ENCODE results near the gene ARVCF. TPM values are rescaled to one million over a fixed set of nuclear protein-coding genes. Genes with fewer than 3 reads are reported as not detected.

The ARVCF gene
- total RNA-seq, 1 experiment from 2014 or later, result 15.6 TPM

- H3K79me2 ChIP-seq (ENCODE audit: low read depth), result no peaks in the 10 kb centered on the region
- no TSS peak for BruUV-seq (replicated peaks)
- intact Hi-C loops (cut with micrococcal nuclease; ENCODE audit: unreplicated experiment), result no loop called here
- no peak for DNase-seq
- no peaks in the 10 kb centered on the region for H3K36me3 ChIP-seq (ENCODE audit: low read depth)
- no peak overlapping the region for H2AFZ ChIP-seq
- ChIA-PET CTCF (interaction anchor here (0.6 kb wide), 1 partner anchor 379 kb away, joined by 3 read pairs; no protein-coding TSS in a partner anchor), POLR2A (ENCODE audit: unreplicated experiment) (interaction anchor here (0.8 kb wide), 1 partner anchor 30 kb away, joined by 4 read pairs; the partner anchor contains the start of gene TANGO2)
- no peak overlapping the region for H3K27ac ChIP-seq
- no peaks in the 10 kb centered on the region for H3K9me2 ChIP-seq (ENCODE audit: insufficient read depth)
- no peaks in the 10 kb centered on the region for H3K9me3 ChIP-seq (ENCODE audit: insufficient read depth, low read depth)
- H3F3A ChIP-seq (ENCODE audit: insufficient read depth, low read depth), result no peaks in the 10 kb centered on the region
- H3K4me2 ChIP-seq, result no peak overlapping the region
- H4K20me1 ChIP-seq (ENCODE audit: insufficient read depth), result no peaks in the 10 kb centered on the region
- TF ChIP-seq CTCF (conservative IDR thresholded peaks at IDR 0.05), result no peak
- no peak for TF ChIP-seq EZH2 (IDR thresholded peaks at IDR 0.05; ENCODE audit: low read depth)
- H3K4me3 ChIP-seq, result no peak overlapping the region
- peaks cover 5% of the 10 kb centered on the region; the same call in 1 of the 2 replicates for H3K4me1 ChIP-seq (replicated peaks; ENCODE audit: insufficient read depth)
- H3K27me3 ChIP-seq (ENCODE audit: insufficient read depth, low read depth), result no peaks in the 10 kb centered on the region
Measured at GRCh38 chr22:19990609-19991394, 25.8 kb downstream of the ARVCF start.

GRCh38 chr22:19990188-19990587 lies 26.4 kb downstream of the ARVCF start:
- H3K79me2 ChIP-seq (ENCODE audit: low read depth), result no peaks in the 10 kb centered on the region
- no peak overlapping the region for H3K4me3 ChIP-seq
- H3K9me3 ChIP-seq (ENCODE audit: insufficient read depth, low read depth), result no peaks in the 10 kb centered on the region
- POLR2A ChIA-PET (ENCODE audit: unreplicated experiment), result interaction anchor here (0.8 kb wide), 1 partner anchor 31 kb away, joined by 4 read pairs; the partner anchor contains the start of gene TANGO2
- no peak for DNase-seq
- no peaks in the 10 kb centered on the region for H4K20me1 ChIP-seq (ENCODE audit: insufficient read depth)
- CTCF ChIA-PET, result no interaction called here
- H3K9me2 ChIP-seq (ENCODE audit: insufficient read depth), result no peaks in the 10 kb centered on the region
- BruUV-seq (replicated peaks), result no TSS peak
- intact Hi-C loops (cut with micrococcal nuclease; ENCODE audit: unreplicated experiment), result no loop called here
- no peak overlapping the region for H3K27ac ChIP-seq
- H3K4me1 ChIP-seq (replicated peaks; ENCODE audit: insufficient read depth), result peaks cover 8% of the 10 kb centered on the region; the same call in 1 of the 2 replicates
- TF ChIP-seq CTCF (conservative IDR thresholded peaks at IDR 0.05), result no peak
- no peak for TF ChIP-seq EZH2 (IDR thresholded peaks at IDR 0.05; ENCODE audit: low read depth)
- no peak overlapping the region for H3K4me2 ChIP-seq
- H3K27me3 ChIP-seq (ENCODE audit: insufficient read depth, low read depth), result no peaks in the 10 kb centered on the region
- H3K36me3 ChIP-seq (ENCODE audit: low read depth), result no peaks in the 10 kb centered on the region
- H3F3A ChIP-seq (ENCODE audit: insufficient read depth, low read depth), result no peaks in the 10 kb centered on the region
- no peak overlapping the region for H2AFZ ChIP-seq

GRCh38 chr22:19989725-19990067 lies 26.9 kb downstream of the ARVCF start:
- no peaks in the 10 kb centered on the region for H3K27me3 ChIP-seq (ENCODE audit: insufficient read depth, low read depth)
- intact Hi-C loops (cut with micrococcal nuclease; ENCODE audit: unreplicated experiment), result loop anchor here (5.0 kb wide), 1 partner anchor 33 kb away; the partner anchor contains the start of gene TANGO2
- H3K4me1 ChIP-seq (replicated peaks; ENCODE audit: insufficient read depth), result peaks cover 9% of the 10 kb centered on the region
- BruUV-seq (replicated peaks), result no TSS peak
- no peaks in the 10 kb centered on the region for H4K20me1 ChIP-seq (ENCODE audit: insufficient read depth)
- no peaks in the 10 kb centered on the region for H3K9me3 ChIP-seq (ENCODE audit: insufficient read depth, low read depth)
- H3K4me3 ChIP-seq, result no peak overlapping the region
- H3K36me3 ChIP-seq (ENCODE audit: low read depth), result no peaks in the 10 kb centered on the region
- no peaks in the 10 kb centered on the region for H3F3A ChIP-seq (ENCODE audit: insufficient read depth, low read depth)
- DNase-seq, result no peak
- POLR2A ChIA-PET (ENCODE audit: unreplicated experiment), result no interaction called here
- no peak overlapping the region for H3K27ac ChIP-seq
- CTCF ChIA-PET, result no interaction called here
- H3K79me2 ChIP-seq (ENCODE audit: low read depth), result no peaks in the 10 kb centered on the region
- H2AFZ ChIP-seq, result no peak overlapping the region
- no peaks in the 10 kb centered on the region for H3K9me2 ChIP-seq (ENCODE audit: insufficient read depth)
- TF ChIP-seq CTCF (conservative IDR thresholded peaks at IDR 0.05) (no peak), EZH2 (IDR thresholded peaks at IDR 0.05; ENCODE audit: low read depth) (no peak)
- no peak overlapping the region for H3K4me2 ChIP-seq
